Measurements from ENCODE around the gene PHF19. TPM values are rescaled to one million over a fixed set of nuclear protein-coding genes. Genes with fewer than 3 reads are reported as not detected.
A peak's percentile ranks its signal among the peaks of the same experiment; 100 is the strongest.

PHF19 gene
- total RNA-seq, 1 donor = 55.7 TPM

DNA sequence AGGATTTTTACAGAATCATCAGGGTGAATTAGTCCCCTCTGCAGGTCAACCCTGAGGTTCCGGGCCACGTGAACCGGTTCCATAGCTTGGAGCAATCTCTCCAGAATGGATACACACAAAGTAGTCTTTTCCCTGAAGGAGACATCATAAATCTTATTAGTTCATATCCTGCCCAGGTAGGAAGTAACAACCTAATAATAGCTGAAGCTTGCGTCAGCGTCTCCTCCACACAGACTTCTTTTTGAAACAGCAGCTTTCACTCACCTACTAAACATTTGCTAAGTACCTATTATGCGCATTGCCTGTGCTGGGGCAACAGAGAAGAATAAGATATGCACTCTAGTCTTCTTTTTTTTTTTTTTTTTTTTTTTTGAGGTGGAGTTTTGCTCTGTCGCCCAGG is 43.7 kb downstream of the PHF19 start:
- TF ChIP-seq, protein P1, sequence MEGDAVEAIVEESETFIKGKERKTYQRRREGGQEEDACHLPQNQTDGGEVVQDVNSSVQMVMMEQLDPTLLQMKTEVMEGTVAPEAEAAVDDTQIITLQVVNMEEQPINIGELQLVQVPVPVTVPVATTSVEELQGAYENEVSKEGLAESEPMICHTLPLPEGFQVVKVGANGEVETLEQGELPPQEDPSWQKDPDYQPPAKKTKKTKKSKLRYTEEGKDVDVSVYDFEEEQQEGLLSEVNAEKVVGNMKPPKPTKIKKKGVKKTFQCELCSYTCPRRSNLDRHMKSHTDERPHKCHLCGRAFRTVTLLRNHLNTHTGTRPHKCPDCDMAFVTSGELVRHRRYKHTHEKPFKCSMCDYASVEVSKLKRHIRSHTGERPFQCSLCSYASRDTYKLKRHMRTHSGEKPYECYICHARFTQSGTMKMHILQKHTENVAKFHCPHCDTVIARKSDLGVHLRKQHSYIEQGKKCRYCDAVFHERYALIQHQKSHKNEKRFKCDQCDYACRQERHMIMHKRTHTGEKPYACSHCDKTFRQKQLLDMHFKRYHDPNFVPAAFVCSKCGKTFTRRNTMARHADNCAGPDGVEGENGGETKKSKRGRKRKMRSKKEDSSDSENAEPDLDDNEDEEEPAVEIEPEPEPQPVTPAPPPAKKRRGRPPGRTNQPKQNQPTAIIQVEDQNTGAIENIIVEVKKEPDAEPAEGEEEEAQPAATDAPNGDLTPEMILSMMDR (IDR thresholded peaks at IDR 0.05; ENCODE audit: insufficient read depth, low read length) = no peak
- H3K4me3 ChIP-seq (ENCODE audit: low read depth, low read length) = no peak overlapping the region
- no peak for DNase-seq (ENCODE audit: low read depth)

GRCh38 chr9:120832807-120833206 is 44.2 kb downstream of the PHF19 start:
- DNase-seq (ENCODE audit: low read depth) = no peak
- H3K4me3 ChIP-seq (ENCODE audit: low read depth, low read length) = no peak overlapping the region
- TF ChIP-seq, protein P1 (IDR thresholded peaks at IDR 0.05; ENCODE audit: insufficient read depth, low read length) = no peak

- H3K4me3 ChIP-seq (ENCODE audit: low read depth, low read length) = no peak overlapping the region
- TF ChIP-seq, protein P1 (IDR thresholded peaks at IDR 0.05; ENCODE audit: insufficient read depth, low read length) = no peak
- no peak for DNase-seq (ENCODE audit: low read depth)
Measured at GRCh38 chr9:120830865-120831264, 46.1 kb downstream of the PHF19 start.

DNA sequence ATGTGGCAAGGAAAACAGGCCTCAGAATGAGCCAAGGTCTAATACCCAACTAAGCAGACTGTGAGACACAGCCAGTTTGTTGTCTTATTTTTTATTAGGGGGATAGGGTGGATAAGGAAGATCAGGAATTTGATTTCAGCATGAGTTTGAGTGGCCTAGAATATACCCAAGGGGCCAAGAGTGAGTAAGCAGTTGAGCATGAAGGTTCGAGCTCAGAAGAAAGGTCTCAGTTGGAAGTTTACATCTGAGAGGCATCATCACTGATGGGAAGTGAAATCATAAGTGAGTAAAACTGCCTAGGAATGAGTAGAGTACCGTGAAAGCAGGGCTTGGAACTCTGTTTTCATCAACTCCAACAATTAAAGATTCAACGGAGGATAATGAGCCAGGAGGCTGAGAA is 46.8 kb downstream of the PHF19 start:
- TF ChIP-seq, protein P1 (IDR thresholded peaks at IDR 0.05; ENCODE audit: insufficient read depth, low read length) = no peak
- H3K4me3 ChIP-seq (ENCODE audit: low read depth, low read length) = no peak overlapping the region
- DNase-seq (ENCODE audit: low read depth) = peak; percentile 38

DNA sequence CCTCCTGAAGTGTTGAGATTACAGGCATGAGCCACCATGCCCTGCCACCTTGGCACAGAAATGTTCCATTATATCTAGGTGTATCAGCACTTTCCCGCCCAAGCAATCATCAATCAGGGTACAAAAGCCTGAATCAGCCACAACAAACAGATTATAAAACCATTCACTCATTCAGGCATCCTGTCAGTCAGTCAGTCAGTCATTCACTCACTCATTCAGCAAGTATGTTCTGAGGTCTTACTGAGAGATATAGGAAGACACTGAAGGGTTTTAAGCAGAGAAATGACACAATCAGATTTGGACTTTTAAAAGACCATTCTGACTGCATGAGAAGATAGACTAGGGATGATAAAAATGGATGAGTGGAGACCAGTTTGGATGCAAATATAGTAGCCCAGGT is 47.3 kb downstream of the PHF19 start:
- DNase-seq (ENCODE audit: low read depth) = no peak
- no peak overlapping the region for H3K4me3 ChIP-seq (ENCODE audit: low read depth, low read length)
- TF ChIP-seq, protein P1 (IDR thresholded peaks at IDR 0.05; ENCODE audit: insufficient read depth, low read length) = no peak

- H3K4me3 ChIP-seq (ENCODE audit: low read depth, low read length) = no peak overlapping the region
- TF ChIP-seq, protein P1 (IDR thresholded peaks at IDR 0.05; ENCODE audit: insufficient read depth, low read length) = no peak
- DNase-seq (ENCODE audit: low read depth) = no peak
Measured at GRCh38 chr9:120820095-120820494, 56.9 kb downstream of the PHF19 start.

- H3K4me3 ChIP-seq (ENCODE audit: low read depth, low read length) = no peak overlapping the region
- DNase-seq (ENCODE audit: low read depth) = no peak
- TF ChIP-seq, protein P1 (IDR thresholded peaks at IDR 0.05; ENCODE audit: insufficient read depth, low read length) = no peak
Measured at GRCh38 chr9:120818595-120818994, 58.4 kb downstream of the PHF19 start.
